Brain pericyte (primary cell): Measurements from ENCODE around the gene PTPRD.
"Not testable (repeated sequence)": the region's sequence is repeated elsewhere in the genome, so short reads cannot be mapped to it uniquely, and the experiment has no call there.

ENCODE experiments used
- DNase-seq: peaks from one replicate; pipeline ENCODE4 v3.0.0-alpha.2; 2012; ENCODE audit warnings: low read depth, low spot score

PTPRD gene

GRCh38 chr9:8726692-8727091 is 1886.1 kb downstream of the PTPRD start:
- DNase-seq, result no peak

GRCh38 chr9:8725635-8726034 is 1887.2 kb downstream of the PTPRD start:
- no peak for DNase-seq

- no peak for DNase-seq
These were observed 1888.4 kb downstream of the PTPRD start for GRCh38 chr9:8724284-8725018.

- no peak for DNase-seq
These were observed 1889.6 kb downstream of the PTPRD start for GRCh38 chr9:8723195-8723594.

- no peak for DNase-seq
These were observed 1892.8 kb downstream of the PTPRD start for GRCh38 chr9:8719833-8720486.

- DNase-seq, result no peak
These were observed 1894.6 kb downstream of the PTPRD start for GRCh38 chr9:8718121-8718725.

GRCh38 chr9:8717146-8717545 is 1895.7 kb downstream of the PTPRD start:
- DNase-seq, result no peak

- no peak for DNase-seq
These were observed 1897.0 kb downstream of the PTPRD start for GRCh38 chr9:8715788-8716187.

- no peak for DNase-seq
These were observed 1899.0 kb downstream of the PTPRD start for GRCh38 chr9:8713811-8714165.

GRCh38 chr9:8713149-8713810 is 1899.5 kb downstream of the PTPRD start:
- no peak for DNase-seq

- DNase-seq, result no peak
These were observed 1903.1 kb downstream of the PTPRD start for GRCh38 chr9:8709731-8710130.

GRCh38 chr9:8708728-8709127 is 1904.1 kb downstream of the PTPRD start:
- no peak for DNase-seq

- no peak for DNase-seq
These were observed 1905.8 kb downstream of the PTPRD start for GRCh38 chr9:8706998-8707397.

- no peak for DNase-seq
These were observed 1906.3 kb downstream of the PTPRD start for GRCh38 chr9:8706531-8706930.

GRCh38 chr9:8705861-8706260 is 1906.9 kb downstream of the PTPRD start:
- DNase-seq, result no peak

- no peak for DNase-seq
These were observed 1908.9 kb downstream of the PTPRD start for GRCh38 chr9:8703904-8704303.

- no peak for DNase-seq
These were observed 1910.9 kb downstream of the PTPRD start for GRCh38 chr9:8701904-8702303.

- not testable (repeated sequence) for DNase-seq
These were observed 1915.2 kb downstream of the PTPRD start for GRCh38 chr9:8697565-8697964.

- DNase-seq, result no peak
These were observed 1916.3 kb downstream of the PTPRD start for GRCh38 chr9:8696516-8696915.

GRCh38 chr9:8694983-8695588 is 1917.7 kb downstream of the PTPRD start:
- no peak for DNase-seq

- DNase-seq, result no peak
These were observed 1919.3 kb downstream of the PTPRD start for GRCh38 chr9:8693464-8693863.

- no peak for DNase-seq
These were observed 1926.3 kb downstream of the PTPRD start for GRCh38 chr9:8686516-8686915.
